Epithelial cell of esophagus (primary cell): ENCODE results near the gene ABCG8.
"Not testable (repeated sequence)": the region's sequence is repeated elsewhere in the genome, so short reads cannot be mapped to it uniquely, and the experiment has no call there.

Experiments
- DNase-seq: peaks from one replicate; pipeline ENCODE4 v3.0.0; 2010; ENCODE audit warnings: low read depth
- H3K4me3 ChIP-seq: 2 replicates; pipeline ENCODE4 v1.5.1; 2011; ENCODE audit warnings: mild to moderate bottlenecking, low read length, control low read depth
- CTCF ChIP-seq: IDR thresholded peaks from 2 replicates; pipeline ENCODE4 v1.5.1; 2011; ENCODE audit warnings: low read depth, mild to moderate bottlenecking, low read length, control low read depth, inconsistent platforms; ENCODE audit not compliant: insufficient read depth; ENCODE audit errors: missing control alignments

Gene ABCG8

GRCh38 chr2:43906448-43907109 lies 67.8 kb downstream of the ABCG8 start:
- no peak for DNase-seq
- TF ChIP-seq CTCF: no peak
- H3K4me3 ChIP-seq: no peak overlapping the region

GRCh38 chr2:43911136-43911790 lies 72.5 kb downstream of the ABCG8 start:
- peak; percentile 9 for DNase-seq
- H3K4me3 ChIP-seq: not testable (repeated sequence)

- no peak for DNase-seq
- no peak for TF ChIP-seq CTCF
- H3K4me3 ChIP-seq: no peak overlapping the region
These were observed 85.7 kb downstream of the ABCG8 start for GRCh38 chr2:43924463-43924862.

GRCh38 chr2:43925431-43925830 lies 86.7 kb downstream of the ABCG8 start:
- no peak for TF ChIP-seq CTCF

GRCh38 chr2:43927442-43927841 lies 88.7 kb downstream of the ABCG8 start:
- no peak for DNase-seq
- no peak overlapping the region for H3K4me3 ChIP-seq
- TF ChIP-seq CTCF: no peak

More at GRCh38 chr2:43925431-43925830, 86.7 kb downstream of the ABCG8 start:
- no peak overlapping the region for H3K4me3 ChIP-seq
- no peak for DNase-seq

- DNase-seq: no peak
- no peak for TF ChIP-seq CTCF
- no peak overlapping the region for H3K4me3 ChIP-seq
These were observed 92.5 kb downstream of the ABCG8 start for GRCh38 chr2:43931293-43931692.
